Upper lobe of left lung (tissue), 6 donors: ENCODE measurements around the gene AJAP1. TPM values are rescaled to one million over a fixed set of nuclear protein-coding genes. Genes with fewer than 3 reads are reported as not detected.

Experiments used
- ATAC-seq, 2 donors: fragments of 200-7000 bp; cut with Tn5 transposase; one replicate each; pipeline ENCODE4 v1.9.1; 2022; ENCODE audit warnings: mild to moderate bottlenecking in 2 of 2, moderate library complexity in 2 of 2; ENCODE audit not compliant: low FRiP score in 2 of 2
- DNase-seq, 2 donors: peaks; one replicate each; pipeline ENCODE4 v3.0.0-alpha.2; 2019 to 2020
- H3K27ac ChIP-seq, 4 donors: fragments of 200-600 bp; sonication (generic); one replicate each; pipeline ENCODE4 v1.5.1; 2016 to 2019
- H3K27me3 ChIP-seq, 4 donors: fragments of 200-600 bp; sonication (generic); one replicate each; pipeline ENCODE4 v1.5.1; 2017 to 2019
- H3K36me3 ChIP-seq, 4 donors: fragments of 200-600 bp; sonication (generic); one replicate each; pipeline ENCODE4 v1.5.1; 2016 to 2019
- H3K4me1 ChIP-seq, 4 donors: fragments of 200-600 bp; sonication (generic); one replicate each; pipeline ENCODE4 v1.5.1; 2018 to 2019
- H3K4me3 ChIP-seq, 4 donors: fragments of 200-600 bp; sonication (generic); one replicate each; pipeline ENCODE4 v1.5.1; 2017 to 2019; ENCODE audit warnings: mild to moderate bottlenecking in 2 of 4, moderate library complexity in 1 of 4
- H3K9me3 ChIP-seq, 4 donors: fragments of 200-600 bp; sonication (generic); one replicate each; pipeline ENCODE4 v1.5.1; 2018 to 2019
- CTCF ChIP-seq, 6 experiments: fragments of 450-650 bp in 4 of 6; fragments of 200-600 bp in 2 of 6; sonication (generic) in 2 of 6; IDR thresholded peaks; one replicate each; pipeline ENCODE4 v1.5.1; 2016 to 2019; ENCODE audit warnings: antibody characterized with exemption in 6 of 6
- EP300 ChIP-seq, 4 donors: sonication (generic); formaldehyde crosslinking; IDR thresholded peaks; one replicate each; pipeline ENCODE4 v1.5.1; 2017; ENCODE audit warnings: antibody characterized with exemption in 4 of 4, control low read depth in 2 of 4
- POLR2A ChIP-seq, 4 donors: fragments of 450-650 bp; IDR thresholded peaks; one replicate each; pipeline ENCODE4 v1.5.1; 2016 to 2017; ENCODE audit warnings: antibody characterized with exemption in 4 of 4, mild to moderate bottlenecking in 2 of 4
- POLR2AphosphoS5 ChIP-seq, 2 donors: sonication (generic); formaldehyde crosslinking; IDR thresholded peaks; one replicate each; pipeline ENCODE4 v1.5.1; 2017; ENCODE audit warnings: antibody characterized with exemption in 2 of 2
- WGBS, 2 donors: methylation state at CpG; one replicate each; pipeline ENCODE4 v1.1.5; 2017 to 2018; 5-methylcytosine and 5-hydroxymethylcytosine counted together
- total RNA-seq, 6 donors: library from RNA; depleted of rRNA in 4 of 6; stranded (reverse); fragments of >200 nt in 4 of 6; gene quantifications; one replicate each; pipeline versions ENCODE4 v1.1.0 to v1.2.1, GENCODE V29; 2016 to 2021
- donor health status: DM: no; HTN: no; CAD: no; lungs with moderate emphysema.
- donor health status: DM: no; HTN: yes; CAD: no; lungs with severe emphysema.

AJAP1 gene
- total RNA-seq, 6 donors from 2014 or later: 0.54 to 4.6 (median 2.9) TPM

- Histone ChIP-seq H3K4me3 (no peak overlapping the region), H3K9me3 (peaks cover 0 to 20% (median 7%) of the 10 kb centered on the region in 4 donors), H3K27ac (no peak overlapping the region), H3K4me1 (no peaks in the 10 kb centered on the region), H3K36me3 (no peaks in the 10 kb centered on the region), H3K27me3 (no peaks in the 10 kb centered on the region)
- no peak for DNase-seq
- TF ChIP-seq CTCF (IDR thresholded peaks at IDR 0.05): no peak
- no peak for TF ChIP-seq POLR2A (IDR thresholded peaks at IDR 0.05)
- TF ChIP-seq EP300 (IDR thresholded peaks at IDR 0.05): no peak
- no peak for TF ChIP-seq POLR2AphosphoS5 (IDR thresholded peaks at IDR 0.05)
- WGBS, 2 donors: 73 to 77% methylated on average over 2 of the region's 2 CpGs
- ATAC-seq: no peak
Observed at GRCh38 chr1:4682607-4683220, 28.3 kb downstream of the AJAP1 start.

- ATAC-seq (no peak), DNase-seq (no peak)
- Histone ChIP-seq H3K4me3 (no peak overlapping the region), H3K4me1 (no peaks in the 10 kb centered on the region), H3K36me3 (no peaks in the 10 kb centered on the region), H3K27ac (no peak overlapping the region), H3K27me3 (no peaks in the 10 kb centered on the region), H3K9me3 (peaks cover 0 to 10% (median 4%) of the 10 kb centered on the region in 4 donors)
- TF ChIP-seq CTCF (IDR thresholded peaks at IDR 0.05): no peak
- no peak for TF ChIP-seq EP300 (IDR thresholded peaks at IDR 0.05)
- TF ChIP-seq POLR2A (IDR thresholded peaks at IDR 0.05): no peak
- no peak for TF ChIP-seq POLR2AphosphoS5 (IDR thresholded peaks at IDR 0.05)
- 64 to 84% methylated on average over 8 of the region's 8 CpGs for WGBS, 2 donors
Observed at GRCh38 chr1:4684136-4684535, 29.7 kb downstream of the AJAP1 start.

- Histone ChIP-seq H3K4me3 (no peak overlapping the region), H3K4me1 (no peaks in the 10 kb centered on the region), H3K36me3 (no peaks in the 10 kb centered on the region), H3K27ac (no peak overlapping the region), H3K9me3 (peaks cover 0 to 7% (median 2%) of the 10 kb centered on the region in 4 donors), H3K27me3 (no peaks in the 10 kb centered on the region)
- no peak for DNase-seq
- no peak for TF ChIP-seq POLR2A (IDR thresholded peaks at IDR 0.05)
- no peak for TF ChIP-seq POLR2AphosphoS5 (IDR thresholded peaks at IDR 0.05)
- no peak for TF ChIP-seq CTCF (IDR thresholded peaks at IDR 0.05)
- TF ChIP-seq EP300 (IDR thresholded peaks at IDR 0.05): no peak
- no peak for ATAC-seq
- 48% methylated on average over 7 of the region's 7 CpGs for WGBS, 2 donors
Observed at GRCh38 chr1:4684864-4685522, 30.6 kb downstream of the AJAP1 start.

GRCh38 chr1:4685523-4685865 lies 31.1 kb downstream of the AJAP1 start:
- TF ChIP-seq POLR2AphosphoS5 (IDR thresholded peaks at IDR 0.05) (no peak), CTCF (IDR thresholded peaks at IDR 0.05) (no peak), POLR2A (IDR thresholded peaks at IDR 0.05) (no peak), EP300 (IDR thresholded peaks at IDR 0.05) (no peak)
- H3K27me3 ChIP-seq: no peaks in the 10 kb centered on the region
- WGBS, 2 donors: 85% methylated on average over 6 of the region's 6 CpGs; no CpG with 5 or more reads in 1 of the 2 donors

GRCh38 chr1:4687943-4688342 lies 33.5 kb downstream of the AJAP1 start:
- DNase-seq (no peak), ATAC-seq (no peak)
- TF ChIP-seq POLR2A (IDR thresholded peaks at IDR 0.05) (no peak), EP300 (IDR thresholded peaks at IDR 0.05) (no peak), CTCF (IDR thresholded peaks at IDR 0.05) (no peak), POLR2AphosphoS5 (IDR thresholded peaks at IDR 0.05) (no peak)
- H3K9me3 ChIP-seq: no peaks in the 10 kb centered on the region
- no peaks in the 10 kb centered on the region for H3K27me3 ChIP-seq
- no peaks in the 10 kb centered on the region for H3K4me1 ChIP-seq
- no peak overlapping the region for H3K27ac ChIP-seq
- 75 to 79% methylated on average over 6 to 10 of the region's 11 CpGs for WGBS, 2 donors
- H3K4me3 ChIP-seq: no peak overlapping the region
- no peaks in the 10 kb centered on the region for H3K36me3 ChIP-seq

More at GRCh38 chr1:4685523-4685865, 31.1 kb downstream of the AJAP1 start:
- Histone ChIP-seq H3K27ac (no peak overlapping the region), H3K9me3 (peaks cover 0 to 2% (median 0%) of the 10 kb centered on the region in 4 donors), H3K36me3 (no peaks in the 10 kb centered on the region), H3K4me1 (no peaks in the 10 kb centered on the region), H3K4me3 (no peak overlapping the region)
- ATAC-seq (no peak), DNase-seq (no peak)
